Erythroblast (primary cell): ENCODE data around the gene NTN3.

Source experiments
- GATA1 ChIP-seq: IDR thresholded peaks from 2 replicates; pipeline ENCODE4 v1.6.1; 2011; ENCODE audit warnings: low read depth, mild to moderate bottlenecking, control low read depth, low read length, moderate library complexity
- POLR2A ChIP-seq: IDR thresholded peaks from 2 replicates; pipeline ENCODE4 v1.6.1; 2011; ENCODE audit warnings: mild to moderate bottlenecking, low read length

GRCh38 chr16:2485811-2486507, 14.9 kb downstream of the NTN3 start:
- TF ChIP-seq POLR2A, result no peak
- TF ChIP-seq GATA1, result no peak
